SU-DHL-6 (cell line): ENCODE results near the gene PPP1R12B.
"Not testable (repeated sequence)": the region's sequence is repeated elsewhere in the genome, so short reads cannot be mapped to it uniquely, and the experiment has no call there.

Experiments used
- CTCF ChIP-seq: fragments of 200-600 bp; sonication (generic); IDR thresholded peaks from one replicate; pipeline ENCODE4 v1.5.1; 2017; ENCODE audit warnings: antibody characterized with exemption, mild to moderate bottlenecking, low read length, moderate library complexity; ENCODE audit not compliant: insufficient read depth, poor library complexity, severe bottlenecking
- EZH2phosphoT487 ChIP-seq: fragments of 200-600 bp; sonication (generic), shearing (Covaris generic); conservative IDR thresholded peaks from 2 replicates; pipeline ENCODE4 v1.6.1; 2018; ENCODE audit warnings: mild to moderate bottlenecking, antibody characterized with exemption, low read length, moderate library complexity, mixed read lengths

- not testable (repeated sequence) for TF ChIP-seq CTCF, EZH2phosphoT487
These were observed 69.3 kb downstream of the PPP1R12B start for GRCh38 chr1:202417762-202418201.
